GM12878 (cell line): ENCODE results near the gene RUNDC3A. TPM values are rescaled to one million over a fixed set of nuclear protein-coding genes. Genes with fewer than 3 reads are reported as not detected.

Experiments used
- ATAC-seq: fragments of 200-7000 bp; cut with Tn5 transposase; 3 replicates; pipeline ENCODE4 v1.9.1; 2020; ENCODE audit warnings: mild to moderate bottlenecking, moderate library complexity
- BruUV-seq: library from RNA; stranded (reverse); fragments of 400-500 nt; replicated peaks from 2 replicates; lab custom pipeline; 2021; lab: Mats Ljungman, UMichigan
- CTCF ChIA-PET: fragments of 300-600 bp; sonication (Branson Sonifier 250); formaldehyde crosslinking; extraction: SDS; loops from one replicate; lab custom pipeline; 2021; ENCODE audit warnings: inconsistent platforms; lab: Yijun Ruan, JAX
- POLR2A ChIA-PET: fragments of 350-600 bp; formaldehyde crosslinking; extraction: SDS; loops from one replicate; lab custom pipeline; 2021; ENCODE audit warnings: inconsistent platforms; lab: Charles Lee
- RAD21 ChIA-PET: fragments of 300-600 bp; sonication (Branson Sonifier 250); formaldehyde crosslinking; loops from one replicate; lab custom pipeline; 2023; ENCODE audit warnings: antibody characterized with exemption; ENCODE audit not compliant: unreplicated experiment; lab: Charles Lee
- SMC1A ChIA-PET: fragments of 300-600 bp; sonication (Branson Sonifier 250); formaldehyde crosslinking; loops from one replicate; lab custom pipeline; 2023; ENCODE audit not compliant: unreplicated experiment, uncharacterized antibody; lab: Charles Lee
- DNase-seq: peaks from one replicate; pipeline ENCODE4 v3.0.0-alpha.2; 2011; ENCODE audit warnings: low read depth, low spot score
- FAIRE-seq: peaks from 3 replicates; lab custom pipeline; 2011; peaks lifted over from hg19 to GRCh38; lab: Jason Lieb, UNC
- H2AFZ ChIP-seq: 2 replicates; pipeline ENCODE4 v1.6.0; 2011; ENCODE audit warnings: low read depth, low read length, control low read depth; ENCODE audit not compliant: control insufficient read depth
- H3K27ac ChIP-seq: 2 replicates; pipeline ENCODE4 v1.5.1; 2011; ENCODE audit warnings: control low read depth; ENCODE audit not compliant: control insufficient read depth, insufficient read depth
- H3K27me3 ChIP-seq, 2 experiments: replicated peaks in 1 of 2; 2 replicates each; pipeline versions ENCODE4 v1.6.0 to v1.6.1; 2011; ENCODE audit warnings: low read length in 1 of 2; ENCODE audit not compliant: control insufficient read depth in 2 of 2, insufficient read depth in 2 of 2
- H3K36me3 ChIP-seq, 2 experiments: 2 replicates each; pipeline ENCODE4 v1.5.1; 2011; ENCODE audit warnings: low read length in 1 of 2; ENCODE audit not compliant: control insufficient read depth in 2 of 2, insufficient read depth in 2 of 2
- H3K4me1 ChIP-seq: 2 replicates; pipeline ENCODE4 v1.6.1; 2011; ENCODE audit warnings: mild to moderate bottlenecking, low read length, moderate library complexity, mixed read lengths; ENCODE audit not compliant: control insufficient read depth, insufficient read depth
- H3K4me2 ChIP-seq: 2 replicates; pipeline ENCODE4 v1.6.0; 2011; ENCODE audit warnings: control low read depth; ENCODE audit not compliant: control insufficient read depth, insufficient read depth
- H3K4me3 ChIP-seq: fragments of 200-600 bp; sonication (generic); 2 replicates; pipeline ENCODE4 v1.5.1; 2016
- H3K79me2 ChIP-seq: 2 replicates; pipeline ENCODE4 v1.6.0; 2011; ENCODE audit warnings: low read length; ENCODE audit not compliant: control insufficient read depth, insufficient read depth
- H3K9ac ChIP-seq: 2 replicates; pipeline ENCODE4 v1.8.0; 2011; ENCODE audit warnings: low read length, control low read depth, mixed read lengths; ENCODE audit not compliant: control insufficient read depth, insufficient read depth
- H3K9me3 ChIP-seq: replicated peaks from 3 replicates; pipeline ENCODE4 v1.5.1; 2011; ENCODE audit warnings: mild to moderate bottlenecking, low read length; ENCODE audit not compliant: control insufficient read depth, insufficient read depth
- H4K20me1 ChIP-seq: 2 replicates; pipeline ENCODE4 v1.6.0; 2011; ENCODE audit not compliant: control insufficient read depth, insufficient read depth
- CHD1 ChIP-seq: IDR thresholded peaks from 2 replicates; pipeline ENCODE4 v1.6.1; 2012; ENCODE audit warnings: low read depth, low read length, improper control_type of control experiment
- HDAC6 ChIP-seq: fragments of 200-600 bp; sonication (generic); IDR thresholded peaks from one replicate; pipeline ENCODE4 v1.8.0; 2017; ENCODE audit warnings: antibody characterized with exemption; ENCODE audit not compliant: unreplicated experiment
- KDM1A ChIP-seq: fragments of 200-600 bp; sonication (generic); IDR thresholded peaks from 2 replicates; pipeline ENCODE4 v1.6.1; 2016; ENCODE audit warnings: borderline replicate concordance
- POU2F2 ChIP-seq: IDR thresholded peaks from 3 replicates; pipeline ENCODE4 v1.6.1; 2011; ENCODE audit warnings: low read depth, mild to moderate bottlenecking, low read length, borderline replicate concordance
- WGBS: methylation state at CpG from one replicate; pipeline ENCODE4 v1.1.6; 2016; ENCODE audit warnings: low lambda C conversion rate; ENCODE audit not compliant: insufficient replicate concordance, insufficient coverage; ENCODE audit errors: missing lambda C conversion rate; 5-methylcytosine and 5-hydroxymethylcytosine counted together
- in situ Hi-C: fragments of 300-500 bp; cut with MboI; formaldehyde crosslinking; loops from 9 replicates; pipeline ENCODE4 v1.14.3; 2018; ENCODE audit warnings: mixed read lengths
- intact Hi-C: fragments of 100-400 bp; cut with micrococcal nuclease; formaldehyde crosslinking; loops from one replicate; pipeline ENCODE4 v1.14.2; 2022; ENCODE audit not compliant: unreplicated experiment
- polyA plus RNA-seq, 11 experiments: library from polyadenylated mRNA; depleted of rRNA in 4 of 11; unstranded in 6 of 11; stranded (reverse) in 5 of 11; fragments of >200 nt; fragmentation: Nextera tagmentation in 4 of 11; fragmentation: Illumina TruSeq in 1 of 11; extraction: Ambion mirVana in 4 of 11; extraction: Trizol in 1 of 11; gene quantifications; 1 replicate in 1 of 11; 2 replicates in 10 of 11; pipeline versions ENCODE4 v1.2.1 to v1.2.3, GENCODE V29; 2011 to 2016; ENCODE audit warnings: inconsistent platforms in 2 of 11, missing spikeins in 2 of 11, low read depth in 1 of 11
- total RNA-seq, 4 experiments: library from RNA; depleted of rRNA in 3 of 4; stranded (reverse); fragments of >200 nt in 3 of 4; fragmentation: Illumina TruSeq in 1 of 4; extraction: Trizol in 1 of 4; gene quantifications; 2 replicates each; pipeline versions ENCODE4 v1.2.1 to v1.2.3, GENCODE V29; 2013 to 2021
- TF ChIP-seq, protein P1 (sequence below): fragments of 450-650 bp; IDR thresholded peaks from 2 replicates; pipeline ENCODE4 v1.6.1; 2018; ENCODE audit warnings: mild to moderate bottlenecking, low read depth, moderate library complexity; ENCODE audit not compliant: partially characterized antibody
- TF ChIP-seq, protein P2 (sequence below): IDR thresholded peaks from 2 replicates; pipeline ENCODE4 v1.6.1; 2011; ENCODE audit warnings: borderline replicate concordance, low read depth, mild to moderate bottlenecking, moderate library complexity, mixed read lengths, low read length; ENCODE audit not compliant: insufficient read depth; ENCODE audit errors: extremely low read length

Gene RUNDC3A
- total and polyA plus RNA-seq, 10 of the 15 experiments (the other 5 are each of a cell fraction or from before 2014, with no cell fraction given) = 0.07 to 0.17 TPM; not detected in 8

DNA sequence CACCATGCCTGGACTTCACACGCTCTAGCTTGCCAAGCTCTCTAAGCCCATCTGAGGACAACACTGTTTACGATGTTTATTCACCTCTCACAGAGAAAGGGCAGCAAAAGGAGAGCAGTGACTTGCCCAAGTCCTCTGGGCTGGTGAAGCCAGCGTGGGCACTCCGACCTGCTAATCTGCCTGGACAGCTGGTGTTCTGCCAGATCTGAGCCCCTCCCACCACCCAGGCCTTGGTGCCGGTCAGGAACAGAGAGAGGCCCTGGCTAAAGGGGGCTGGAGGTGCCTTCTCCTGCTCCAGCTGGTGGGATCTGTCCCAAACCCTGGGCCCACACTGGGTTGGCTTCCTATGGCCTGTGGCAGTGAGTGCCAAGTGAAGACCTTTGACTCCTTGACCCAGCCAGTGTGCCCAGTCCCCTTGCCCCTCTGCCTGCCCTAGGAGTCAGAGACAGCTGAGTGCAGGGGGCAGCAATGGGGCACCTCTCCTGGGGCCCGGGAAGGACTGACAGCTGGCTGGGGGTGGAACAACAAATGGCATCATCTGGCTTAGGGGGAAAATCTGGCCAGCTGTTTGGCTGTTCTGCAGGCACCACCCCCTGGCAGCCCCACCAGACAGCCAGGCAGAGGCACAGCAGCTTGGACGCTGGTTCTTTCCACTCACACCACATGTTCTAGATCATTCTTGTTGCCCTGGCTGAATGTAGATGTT lies 38.7 kb upstream of the RUNDC3A start:
- TF ChIP-seq, protein P1, sequence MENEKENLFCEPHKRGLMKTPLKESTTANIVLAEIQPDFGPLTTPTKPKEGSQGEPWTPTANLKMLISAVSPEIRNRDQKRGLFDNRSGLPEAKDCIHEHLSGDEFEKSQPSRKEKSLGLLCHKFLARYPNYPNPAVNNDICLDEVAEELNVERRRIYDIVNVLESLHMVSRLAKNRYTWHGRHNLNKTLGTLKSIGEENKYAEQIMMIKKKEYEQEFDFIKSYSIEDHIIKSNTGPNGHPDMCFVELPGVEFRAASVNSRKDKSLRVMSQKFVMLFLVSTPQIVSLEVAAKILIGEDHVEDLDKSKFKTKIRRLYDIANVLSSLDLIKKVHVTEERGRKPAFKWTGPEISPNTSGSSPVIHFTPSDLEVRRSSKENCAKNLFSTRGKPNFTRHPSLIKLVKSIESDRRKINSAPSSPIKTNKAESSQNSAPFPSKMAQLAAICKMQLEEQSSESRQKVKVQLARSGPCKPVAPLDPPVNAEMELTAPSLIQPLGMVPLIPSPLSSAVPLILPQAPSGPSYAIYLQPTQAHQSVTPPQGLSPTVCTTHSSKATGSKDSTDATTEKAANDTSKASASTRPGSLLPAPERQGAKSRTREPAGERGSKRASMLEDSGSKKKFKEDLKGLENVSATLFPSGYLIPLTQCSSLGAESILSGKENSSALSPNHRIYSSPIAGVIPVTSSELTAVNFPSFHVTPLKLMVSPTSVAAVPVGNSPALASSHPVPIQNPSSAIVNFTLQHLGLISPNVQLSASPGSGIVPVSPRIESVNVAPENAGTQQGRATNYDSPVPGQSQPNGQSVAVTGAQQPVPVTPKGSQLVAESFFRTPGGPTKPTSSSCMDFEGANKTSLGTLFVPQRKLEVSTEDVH = no peak
- TF ChIP-seq KDM1A = no peak
- TF ChIP-seq CHD1 = no peak
- TF ChIP-seq POU2F2 = no peak
- TF ChIP-seq HDAC6 = no peak
- TF ChIP-seq, protein P2, sequence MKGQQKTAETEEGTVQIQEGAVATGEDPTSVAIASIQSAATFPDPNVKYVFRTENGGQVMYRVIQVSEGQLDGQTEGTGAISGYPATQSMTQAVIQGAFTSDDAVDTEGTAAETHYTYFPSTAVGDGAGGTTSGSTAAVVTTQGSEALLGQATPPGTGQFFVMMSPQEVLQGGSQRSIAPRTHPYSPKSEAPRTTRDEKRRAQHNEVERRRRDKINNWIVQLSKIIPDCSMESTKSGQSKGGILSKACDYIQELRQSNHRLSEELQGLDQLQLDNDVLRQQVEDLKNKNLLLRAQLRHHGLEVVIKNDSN = no peak
- H3K27me3 ChIP-seq = no peaks in the 10 kb centered on the region
- H3K4me1 ChIP-seq = no peaks in the 10 kb centered on the region
- CTCF ChIA-PET = interaction anchor here (1.0 kb wide), 1 partner anchor 55 kb away, joined by 3 read pairs; no protein-coding TSS in a partner anchor
- no peaks in the 10 kb centered on the region for H3K36me3 ChIP-seq
- POLR2A ChIA-PET = interaction anchor here (0.5 kb wide), 1 partner anchor 123 kb away, joined by 4 read pairs; no protein-coding TSS in a partner anchor
- H3K4me2 ChIP-seq = no peak overlapping the region
- FAIRE-seq (no peak), ATAC-seq (no peak), DNase-seq (no peak)
- no peak overlapping the region for H2AFZ ChIP-seq
- H4K20me1 ChIP-seq = no peaks in the 10 kb centered on the region
- 26% methylated on average over 7 of the region's 7 CpGs for WGBS
- no peak overlapping the region for H3K27ac ChIP-seq
- in situ Hi-C loops = no loop called here
- H3K9me3 ChIP-seq = no peaks in the 10 kb centered on the region
- no peak overlapping the region for H3K4me3 ChIP-seq
- BruUV-seq = no TSS peak
- intact Hi-C loops = no loop called here
- RAD21 ChIA-PET = no interaction called here
- H3K9ac ChIP-seq = no peak overlapping the region
- no peaks in the 10 kb centered on the region for H3K79me2 ChIP-seq
- SMC1A ChIA-PET = interaction anchor here (0.8 kb wide), 1 partner anchor 48 kb away, joined by 3 read pairs; no protein-coding TSS in a partner anchor
